GM19193 (cell line): ENCODE measurements around the gene ARFRP1.
A peak's percentile ranks its signal among the peaks of the same experiment; 100 is the strongest.

Experiments
- POLR2A ChIP-seq: IDR thresholded peaks from 4 replicates; pipeline ENCODE4 v1.6.1; 2011; ENCODE audit not compliant: insufficient read depth, insufficient read length; ENCODE audit errors: extremely low read depth

The ARFRP1 gene, protein sequence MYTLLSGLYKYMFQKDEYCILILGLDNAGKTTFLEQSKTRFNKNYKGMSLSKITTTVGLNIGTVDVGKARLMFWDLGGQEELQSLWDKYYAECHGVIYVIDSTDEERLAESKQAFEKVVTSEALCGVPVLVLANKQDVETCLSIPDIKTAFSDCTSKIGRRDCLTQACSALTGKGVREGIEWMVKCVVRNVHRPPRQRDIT

DNA sequence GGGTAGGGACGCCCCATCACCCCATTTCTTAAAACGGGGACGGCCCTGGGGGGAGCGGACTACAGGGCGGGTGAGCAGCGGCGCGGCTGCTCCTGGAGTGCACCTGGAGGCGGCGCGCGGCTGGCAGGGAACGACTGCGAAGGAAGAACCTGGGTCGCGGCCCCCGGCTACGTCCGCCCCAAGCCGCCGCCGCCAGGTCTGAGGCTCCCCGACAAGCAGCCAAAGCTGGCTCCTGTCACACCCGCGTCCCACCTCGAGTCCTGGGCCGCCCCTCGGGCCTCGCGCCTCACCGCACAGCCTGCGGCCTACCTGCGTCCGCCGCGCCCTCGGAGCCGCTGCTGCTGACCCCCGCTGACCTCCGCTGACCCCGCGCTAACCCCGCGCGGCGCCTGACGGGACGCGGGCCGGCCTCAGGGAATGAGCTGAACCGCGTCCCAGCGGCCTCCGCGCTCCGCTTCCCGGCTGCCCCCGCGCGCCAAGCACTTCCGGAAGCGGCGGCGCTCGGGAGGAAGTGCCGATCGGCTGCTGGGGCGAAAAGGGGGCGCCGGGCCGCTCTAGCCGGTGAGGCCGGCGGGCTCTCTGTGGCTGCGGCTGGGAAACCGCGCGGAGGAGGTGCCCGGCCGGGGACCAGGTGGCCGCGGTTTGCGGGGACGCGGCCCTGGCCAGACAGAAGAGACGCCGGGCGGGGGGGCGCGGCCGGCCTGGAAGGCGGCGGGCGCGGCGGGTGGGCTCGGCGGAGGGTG lies at the start of gene ARFRP1, which contains the start of gene ZGPAT:
ARFRP1 (minus strand) TSS at position 419 of the 743 bp plus-strand sequence. CDS start 885 bp downstream, outside the sequence.
ZGPAT (plus strand) TSS at position 482 of the 743 bp plus-strand sequence. CDS start 542 bp downstream, outside the sequence.
- TF ChIP-seq POLR2A = peak; percentile 76

DNA sequence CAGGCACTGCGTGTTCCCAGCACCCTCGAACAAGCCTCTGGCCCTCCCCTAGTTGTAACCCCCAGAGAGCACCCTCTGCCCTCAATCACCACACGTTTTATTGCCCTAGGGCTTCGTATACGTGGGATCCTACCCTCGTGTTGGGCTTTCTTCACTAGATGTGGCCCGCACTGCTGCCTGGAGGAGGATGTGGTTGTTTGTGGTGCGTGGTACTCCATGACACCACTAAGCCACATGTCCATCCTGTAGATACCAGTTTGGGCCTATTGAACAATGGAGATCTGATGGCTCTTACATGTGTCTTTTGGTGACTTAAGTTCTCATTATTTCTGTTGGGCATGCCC lies 48.8 kb upstream of the ARFRP1 start:
- no peak for TF ChIP-seq POLR2A

DNA sequence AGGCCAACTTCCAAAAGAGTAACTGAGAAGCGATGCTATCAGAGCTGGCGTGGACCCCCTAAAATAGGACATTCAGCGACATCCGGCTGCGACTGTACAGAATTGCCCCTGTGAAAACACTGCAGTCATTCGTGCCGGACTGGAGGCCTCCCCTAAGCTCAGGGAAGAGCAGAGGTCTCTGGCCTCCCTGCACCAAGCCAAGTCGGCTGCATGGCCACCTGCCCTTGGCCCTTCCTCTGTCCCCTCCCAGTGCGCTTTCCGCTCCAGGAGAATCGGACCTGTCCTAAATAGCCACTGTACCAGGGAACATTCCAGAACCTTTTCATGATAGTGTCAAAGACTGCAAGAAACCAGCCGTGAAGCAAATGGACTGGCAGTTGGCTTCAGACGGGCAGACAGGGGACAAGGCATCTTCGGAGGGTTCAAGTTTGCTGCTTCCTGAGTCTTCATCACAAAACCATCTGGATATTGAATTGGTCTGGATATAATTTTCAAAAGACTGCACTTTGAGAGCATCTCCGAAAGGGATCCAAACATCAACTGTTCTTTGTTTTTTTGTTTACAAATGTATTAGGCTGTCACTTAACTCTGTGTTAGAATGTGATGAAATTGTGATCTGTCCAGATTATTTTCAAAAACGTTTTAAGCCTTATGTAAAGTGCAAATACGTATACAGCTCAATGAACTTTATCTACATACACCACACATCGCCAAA lies 48.3 kb upstream of the ARFRP1 start:
- no peak for TF ChIP-seq POLR2A

DNA sequence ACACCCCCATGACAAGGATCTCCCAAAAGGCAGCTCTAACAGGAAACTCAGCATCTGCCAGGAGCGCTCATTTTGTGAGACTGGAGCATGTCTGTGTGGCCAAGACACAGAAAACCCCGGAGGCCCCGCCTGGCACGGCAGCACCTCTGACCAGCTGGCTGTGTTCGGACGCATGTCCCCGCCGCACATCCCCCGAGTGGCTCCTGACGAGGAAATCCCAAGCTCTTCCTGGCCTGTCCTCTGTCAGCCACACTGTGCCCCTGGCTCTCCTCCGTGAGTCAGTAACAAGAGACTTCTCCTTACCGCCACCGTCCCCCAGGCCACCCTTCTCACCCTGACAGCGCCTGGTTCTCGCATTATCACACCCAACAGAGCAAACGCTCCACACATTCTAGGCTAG lies 46.2 kb upstream of the ARFRP1 start:
- no peak for TF ChIP-seq POLR2A

DNA sequence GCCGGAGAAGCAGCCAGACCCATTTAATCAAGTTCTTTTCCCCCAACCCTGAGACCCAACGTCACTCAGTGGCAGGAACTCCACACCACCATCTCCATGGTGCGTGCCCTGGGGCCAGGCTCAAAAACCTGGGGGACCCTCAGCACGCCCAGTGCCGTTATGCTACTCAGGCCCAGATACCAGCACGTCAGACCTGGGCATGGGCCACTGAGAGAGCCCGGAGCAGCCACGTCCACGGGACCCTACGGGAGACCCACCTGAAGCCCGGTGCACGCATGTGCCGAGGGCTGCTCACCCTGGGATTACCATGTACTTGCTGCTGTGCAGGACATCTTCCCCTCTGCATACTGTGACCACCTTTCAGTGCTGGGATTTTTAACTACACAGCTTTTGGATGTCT lies 45.6 kb upstream of the ARFRP1 start:
- no peak for TF ChIP-seq POLR2A

DNA sequence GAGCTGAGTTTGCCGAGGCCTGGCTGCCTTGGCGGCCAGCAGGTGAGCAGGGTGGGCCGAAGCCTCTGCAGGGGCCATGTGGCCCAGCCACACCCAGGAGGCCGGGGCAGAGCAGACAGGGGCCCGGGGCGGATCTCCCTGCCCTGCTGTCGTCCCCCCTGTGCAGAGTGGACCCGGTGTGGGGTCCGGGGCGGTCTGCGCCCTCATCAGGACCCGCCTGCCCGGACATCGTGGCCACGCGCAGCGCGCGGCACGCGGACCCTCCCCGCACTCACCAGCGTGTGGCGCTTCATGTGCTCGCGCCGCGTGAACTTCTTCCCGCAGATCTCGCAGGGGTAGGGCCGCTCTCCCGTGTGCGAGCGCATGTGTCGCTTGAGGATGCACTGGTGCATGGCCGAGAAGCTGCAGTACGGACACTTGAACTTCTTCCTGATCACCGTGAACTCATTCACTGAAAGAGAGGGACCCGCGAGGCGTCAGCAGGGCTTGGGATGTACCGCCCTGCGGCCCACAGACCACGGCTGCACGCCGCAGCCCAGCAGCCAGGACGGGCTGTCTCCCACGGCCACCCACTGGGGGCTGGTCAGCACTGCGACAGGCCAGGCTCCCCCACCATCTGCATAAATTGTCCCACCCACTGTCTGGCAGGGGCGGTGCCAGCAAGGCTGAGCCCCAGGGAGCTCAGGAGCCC lies 44.8 kb upstream of the ARFRP1 start:
- no peak for TF ChIP-seq POLR2A

DNA sequence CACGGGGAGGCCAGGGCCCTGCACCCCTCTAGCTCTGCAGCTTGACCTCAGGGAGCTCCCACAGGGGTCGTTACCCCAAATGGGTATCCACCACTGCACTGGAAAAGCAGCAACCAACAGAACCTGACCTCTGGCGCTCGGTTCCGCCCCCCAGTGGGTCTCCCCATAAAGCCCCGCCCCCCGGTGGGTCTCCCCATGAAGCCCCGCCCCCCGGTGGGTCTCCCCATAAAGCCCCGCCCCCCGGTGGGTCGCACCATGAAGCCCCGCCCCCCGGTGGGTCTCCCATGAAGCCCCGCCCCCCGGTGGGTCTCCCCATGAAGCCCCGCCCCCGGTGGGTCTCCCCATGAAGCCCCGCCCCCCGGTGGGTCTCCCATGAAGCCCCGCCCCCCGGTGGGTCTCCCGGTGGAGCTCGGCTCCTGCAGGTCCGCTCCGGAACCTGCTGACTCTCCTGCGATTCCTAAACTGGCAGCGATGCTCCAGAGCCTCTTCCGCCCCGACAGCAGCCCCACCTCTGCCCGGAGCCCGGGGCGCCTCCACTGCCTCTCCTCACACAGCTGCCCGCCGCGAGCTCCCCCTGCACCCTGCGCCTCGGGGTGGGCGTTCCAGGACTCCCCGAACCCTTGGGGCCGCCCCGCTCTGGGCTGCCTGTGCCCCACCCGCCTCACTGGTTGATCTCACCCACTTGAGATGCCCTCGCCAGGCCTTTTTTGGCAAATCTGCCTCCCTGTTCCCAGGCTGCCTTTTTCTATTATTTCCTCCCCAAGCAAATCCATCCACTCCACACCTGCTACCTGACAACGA lies 43.9 kb upstream of the ARFRP1 start:
- TF ChIP-seq POLR2A = no peak

DNA sequence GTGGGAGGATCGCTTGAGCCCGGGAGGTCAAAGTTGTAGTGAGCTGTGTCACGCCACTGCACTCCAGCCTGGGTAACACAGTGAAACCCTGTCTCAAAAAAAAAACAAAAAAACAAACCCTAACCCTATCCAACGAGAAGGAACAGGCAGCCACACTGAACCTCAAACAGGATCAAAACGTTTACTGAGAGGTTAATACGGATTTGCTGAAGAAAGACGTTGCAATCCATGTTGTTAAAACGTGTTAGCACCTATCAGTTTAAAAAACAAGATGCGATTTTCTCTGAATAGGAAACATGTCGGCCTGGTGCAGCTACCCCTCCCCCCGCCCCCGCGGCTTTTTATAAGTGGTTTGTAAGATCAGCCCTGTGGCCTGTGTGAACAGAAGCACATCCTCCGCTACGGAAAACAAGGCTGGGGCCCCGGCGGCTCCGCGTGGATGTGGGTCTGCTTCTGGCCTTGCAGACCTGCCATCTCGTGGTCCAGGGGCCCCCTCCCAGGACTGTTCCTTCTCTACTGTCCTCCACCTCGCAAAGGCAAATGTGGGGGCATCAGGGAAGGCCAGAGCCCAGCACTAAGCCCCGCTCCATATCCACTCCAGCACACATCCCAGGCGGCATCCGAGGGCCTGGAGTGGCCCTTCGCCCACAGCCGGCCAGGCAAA lies 43.2 kb upstream of the ARFRP1 start:
- TF ChIP-seq POLR2A = no peak

DNA sequence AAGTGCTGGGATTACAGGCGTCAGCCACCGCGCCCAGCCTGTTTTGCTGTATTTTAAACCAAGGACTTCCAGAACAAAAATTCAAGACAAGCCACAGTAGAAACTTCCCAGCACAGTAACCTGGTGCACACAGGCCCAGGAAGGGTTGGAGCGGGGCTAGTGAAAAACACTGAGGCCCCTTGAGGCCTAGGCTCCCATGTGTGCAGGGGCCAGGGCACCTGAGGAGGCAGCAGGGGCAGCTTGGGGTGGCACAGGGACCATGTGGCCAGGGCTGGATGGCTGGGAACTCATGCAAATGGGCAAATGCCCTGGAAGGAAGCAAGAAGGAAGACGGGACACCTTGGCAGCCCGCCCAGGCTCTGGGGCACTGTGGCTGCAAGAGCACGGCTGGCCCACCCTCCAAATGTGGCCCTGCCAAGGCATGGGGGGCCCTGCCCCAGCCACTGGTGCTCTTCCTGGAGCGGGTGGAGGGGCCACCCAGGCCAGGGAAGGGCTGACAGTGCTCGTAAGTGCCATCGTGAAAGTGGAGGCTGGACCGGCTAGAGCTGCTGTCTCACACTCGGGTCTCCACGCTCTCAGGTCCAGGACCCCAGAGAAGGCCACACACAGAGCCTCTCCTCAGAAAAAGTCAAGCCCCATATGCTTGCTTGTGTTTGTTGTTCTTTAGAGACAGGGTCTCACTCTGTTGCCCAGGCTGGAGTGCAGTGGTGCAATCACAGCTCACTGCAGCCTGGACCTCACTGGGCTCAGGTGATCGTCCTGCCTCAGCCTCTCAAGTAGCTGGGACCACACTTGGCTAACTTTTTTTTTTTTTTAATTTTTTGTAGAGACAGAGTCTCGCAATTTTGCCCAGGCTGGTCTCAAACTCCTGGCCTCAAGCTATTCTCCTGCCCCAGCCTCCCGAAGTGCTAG lies 42.1 kb upstream of the ARFRP1 start:
- TF ChIP-seq POLR2A = no peak

DNA sequence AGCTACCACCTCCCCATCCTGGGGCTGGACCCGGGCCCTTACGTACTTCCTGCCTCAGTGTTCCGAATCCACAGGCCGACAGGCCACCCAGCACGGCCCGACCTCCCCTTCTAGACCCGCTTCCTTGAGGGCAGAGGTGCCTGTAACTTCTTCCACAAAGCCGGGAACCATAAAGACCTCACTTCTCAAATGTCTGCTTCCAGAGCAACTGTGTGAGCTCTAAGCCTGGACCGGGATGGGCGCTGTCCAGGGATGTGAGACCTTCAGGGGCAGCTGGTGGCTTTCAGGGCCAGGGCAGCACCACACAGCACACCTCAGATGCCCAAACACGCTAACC lies 41.1 kb upstream of the ARFRP1 start:
- TF ChIP-seq POLR2A = no peak

DNA sequence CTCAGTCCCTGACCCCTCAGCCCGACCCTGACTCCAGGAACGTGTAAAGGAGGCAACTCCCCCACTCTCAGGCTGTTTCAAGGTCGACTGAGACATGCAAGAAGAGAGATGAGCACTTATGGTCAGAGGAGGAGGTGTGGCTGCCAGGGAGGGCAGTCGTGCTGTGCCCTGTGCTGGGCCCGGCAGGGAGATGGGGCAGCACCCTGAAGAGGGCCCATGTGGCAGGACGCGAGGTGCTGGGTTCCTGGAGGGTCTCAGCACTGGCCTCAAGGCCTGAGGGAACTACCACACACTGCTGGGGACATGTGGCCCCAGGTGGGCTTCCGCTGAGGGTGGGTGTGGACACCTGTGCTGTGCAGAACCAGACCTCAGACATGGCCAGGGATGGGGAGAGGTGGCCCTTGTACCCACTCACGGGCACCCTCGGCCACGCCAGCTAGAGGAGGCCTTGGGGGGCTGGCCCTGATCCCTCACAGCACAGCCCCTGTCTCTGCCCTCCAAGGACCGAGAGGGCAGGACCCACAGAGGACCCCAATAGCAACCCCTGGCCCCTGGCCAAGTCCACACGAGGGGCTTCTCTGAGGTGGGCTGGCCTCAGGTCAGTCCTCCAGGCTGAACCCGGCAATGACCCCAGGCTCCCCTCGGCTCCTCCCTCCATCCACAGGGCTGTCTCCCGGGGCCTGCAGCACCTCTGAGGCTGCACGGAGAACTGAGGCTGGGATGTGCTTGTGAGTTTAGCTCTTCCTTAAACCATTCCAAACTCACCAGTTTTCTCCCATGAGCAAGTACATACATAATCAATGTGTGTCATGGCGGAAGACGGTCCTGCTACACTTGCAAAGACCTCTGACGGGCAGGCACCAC lies 40.5 kb upstream of the ARFRP1 start:
- TF ChIP-seq POLR2A = no peak

DNA sequence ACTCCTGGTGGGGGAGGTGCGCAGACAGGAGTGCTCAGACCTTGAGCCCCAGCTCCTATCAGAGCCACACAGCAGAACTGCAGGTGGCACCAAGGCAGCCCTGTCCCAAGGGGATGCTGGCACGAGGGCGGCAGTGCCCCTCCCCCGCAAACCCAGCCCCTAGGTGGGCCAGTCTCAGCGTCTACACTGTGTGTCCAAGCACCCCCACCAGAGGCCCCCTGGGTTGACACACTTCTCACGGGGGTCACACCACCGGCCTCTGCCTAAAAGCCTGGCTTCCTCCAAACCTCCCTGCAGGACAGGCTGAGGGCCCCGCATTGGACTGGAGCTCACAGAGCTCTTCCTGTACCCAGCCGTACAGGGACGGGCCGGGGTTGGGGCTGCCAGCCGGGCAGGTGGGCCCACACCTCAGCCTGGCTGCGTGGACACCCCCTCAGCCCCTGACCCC lies 39.9 kb upstream of the ARFRP1 start:
- TF ChIP-seq POLR2A = no peak
